OCI-LY1 (cell line): Measurements from ENCODE around the gene SELE.

Experiments used
- H2AFZ ChIP-seq: fragments of 200-600 bp; sonication (generic), shearing (Covaris generic); 2 replicates; pipeline ENCODE4 v1.6.0; 2014; ENCODE audit warnings: antibody characterized with exemption, mild to moderate bottlenecking, low read length
- H3F3A ChIP-seq: fragments of 200-600 bp; sonication (generic), shearing (Covaris generic); 2 replicates; pipeline ENCODE4 v1.6.0; 2014; ENCODE audit warnings: mild to moderate bottlenecking, antibody characterized with exemption, low read length, moderate library complexity; ENCODE audit not compliant: insufficient read depth
- H3K27ac ChIP-seq: fragments of 200-600 bp; sonication (generic); 2 replicates; pipeline ENCODE4 v1.5.1; 2014; ENCODE audit warnings: low read length, mixed run types, mild to moderate bottlenecking, low read depth; ENCODE audit not compliant: poor library complexity, severe bottlenecking
- H3K27me3 ChIP-seq: fragments of 200-600 bp; sonication (generic); 2 replicates; pipeline ENCODE4 v1.6.0; 2014; ENCODE audit warnings: antibody characterized with exemption, mild to moderate bottlenecking, low read length, moderate library complexity; ENCODE audit not compliant: insufficient read depth
- H3K36me3 ChIP-seq: fragments of 200-600 bp; sonication (generic); 2 replicates; pipeline ENCODE4 v1.6.1; 2014; ENCODE audit warnings: mild to moderate bottlenecking, antibody characterized with exemption, low read length, moderate library complexity, mixed read lengths; ENCODE audit not compliant: insufficient read depth
- H3K4me1 ChIP-seq: fragments of 200-600 bp; sonication (generic); 2 replicates; pipeline ENCODE4 v1.5.1; 2014; ENCODE audit warnings: mild to moderate bottlenecking, low read length, moderate library complexity; ENCODE audit not compliant: insufficient read depth, severe bottlenecking
- H3K4me2 ChIP-seq: fragments of 200-600 bp; sonication (generic), shearing (Covaris generic); 2 replicates; pipeline ENCODE4 v1.6.1; 2014; ENCODE audit warnings: low read length
- H3K4me3 ChIP-seq: fragments of 200-600 bp; sonication (generic); 2 replicates; pipeline ENCODE4 v1.5.1; 2014; ENCODE audit warnings: low read length, low read depth, mild to moderate bottlenecking, mixed read lengths; ENCODE audit not compliant: poor library complexity, severe bottlenecking
- H3K79me2 ChIP-seq: fragments of 200-600 bp; shearing (Covaris generic); 2 replicates; pipeline ENCODE4 v1.6.1; 2016; ENCODE audit warnings: mixed run types, low read length, mixed read lengths; ENCODE audit not compliant: insufficient read depth
- H3K9ac ChIP-seq: fragments of 200-600 bp; sonication (generic), shearing (Covaris generic); 2 replicates; pipeline ENCODE4 v1.6.1; 2014; ENCODE audit warnings: mild to moderate bottlenecking, low read length, mixed read lengths
- H3K9me2 ChIP-seq: fragments of 200-600 bp; sonication (generic), shearing (Covaris generic); 2 replicates; pipeline ENCODE4 v1.6.1; 2014; ENCODE audit warnings: low read depth, mild to moderate bottlenecking, low read length, mixed read lengths
- H3K9me3 ChIP-seq: fragments of 200-600 bp; shearing (Covaris generic); 2 replicates; pipeline ENCODE4 v1.6.1; 2014; ENCODE audit warnings: low read length, mixed read lengths
- H4K20me1 ChIP-seq: fragments of 200-600 bp; sonication (generic), shearing (Covaris generic); 2 replicates; pipeline ENCODE4 v1.6.0; 2016; ENCODE audit warnings: mild to moderate bottlenecking, low read length; ENCODE audit not compliant: insufficient read depth
- CTCF ChIP-seq: fragments of 200-600 bp; sonication (generic), shearing (Covaris generic); IDR thresholded peaks from 2 replicates; pipeline ENCODE4 v1.5.1; 2017; ENCODE audit warnings: mild to moderate bottlenecking, antibody characterized with exemption, low read length, moderate library complexity, mixed read lengths
- EZH2 ChIP-seq: fragments of 200-600 bp; sonication (generic), shearing (Covaris generic); IDR thresholded peaks from 2 replicates; pipeline ENCODE4 v1.8.0; 2017; ENCODE audit warnings: borderline replicate concordance, mixed run types, mild to moderate bottlenecking, antibody characterized with exemption, low read length, moderate library complexity, mixed read lengths

SELE gene

DNA sequence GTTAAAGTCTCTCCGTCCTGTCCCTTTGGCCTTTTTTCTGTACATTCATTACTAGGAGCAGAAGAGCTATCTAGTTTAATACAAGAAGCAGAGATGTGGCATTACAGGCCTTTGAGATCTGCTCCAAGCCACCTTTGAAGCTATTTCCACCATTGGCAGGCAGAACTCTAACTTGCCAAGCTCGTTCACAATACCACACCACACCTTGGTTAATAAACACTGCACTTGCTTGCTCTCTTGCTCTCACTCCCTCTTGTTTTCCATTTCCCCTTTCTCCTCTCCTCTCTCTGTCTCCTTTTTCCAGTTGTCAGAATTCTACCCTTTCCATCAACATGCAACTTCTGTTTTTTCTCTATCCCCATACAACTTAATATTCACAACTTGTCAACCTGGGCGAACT, 7.0 kb downstream of the SELE start:
- no peaks in the 10 kb centered on the region for H4K20me1 ChIP-seq
- no peak overlapping the region for H2AFZ ChIP-seq
- H3K9me2 ChIP-seq = no peaks in the 10 kb centered on the region
- H3K4me1 ChIP-seq = no peaks in the 10 kb centered on the region
- no peaks in the 10 kb centered on the region for H3K36me3 ChIP-seq
- H3F3A ChIP-seq = no peaks in the 10 kb centered on the region
- H3K9me3 ChIP-seq = no peaks in the 10 kb centered on the region
- no peaks in the 10 kb centered on the region for H3K79me2 ChIP-seq
- H3K27ac ChIP-seq = no peak overlapping the region
- H3K4me2 ChIP-seq = no peak overlapping the region
- H3K27me3 ChIP-seq = no peaks in the 10 kb centered on the region
- TF ChIP-seq CTCF (no peak), EZH2 (no peak)
- H3K4me3 ChIP-seq = no peak overlapping the region
- no peak overlapping the region for H3K9ac ChIP-seq

- Histone ChIP-seq H3K79me2 (no peaks in the 10 kb centered on the region), H3K4me1 (no peaks in the 10 kb centered on the region), H3K9me3 (no peaks in the 10 kb centered on the region), H3K4me3 (no peak overlapping the region), H2AFZ (no peak overlapping the region), H4K20me1 (no peaks in the 10 kb centered on the region), H3K9ac (no peak overlapping the region), H3K36me3 (no peaks in the 10 kb centered on the region), H3F3A (no peaks in the 10 kb centered on the region), H3K4me2 (no peak overlapping the region), H3K9me2 (no peaks in the 10 kb centered on the region), H3K27ac (no peak overlapping the region), H3K27me3 (no peaks in the 10 kb centered on the region)
- TF ChIP-seq EZH2 (no peak), CTCF (no peak)
Observed at GRCh38 chr1:169725930-169726329, 7.9 kb downstream of the SELE start.

DNA sequence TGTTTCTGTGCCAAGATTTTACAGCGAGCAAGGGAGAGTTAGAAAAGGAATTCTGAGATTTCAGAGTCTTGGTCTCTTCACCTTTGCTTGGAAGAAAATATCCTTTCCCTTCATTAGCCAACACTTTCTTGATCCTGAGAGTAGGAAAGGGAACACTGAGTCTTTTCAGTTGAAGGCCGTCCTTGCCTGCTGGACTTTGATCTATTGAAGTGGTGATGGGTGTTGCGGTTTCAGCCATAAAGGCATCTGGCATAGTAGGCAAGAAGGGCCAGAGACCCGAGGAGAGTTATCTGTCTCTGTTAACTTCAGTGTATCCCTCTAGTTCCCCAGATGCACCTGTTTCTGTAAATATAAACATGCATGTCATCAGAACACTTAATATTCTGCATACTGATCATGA, 9.7 kb downstream of the SELE start:
- Histone ChIP-seq H3K27ac (no peak overlapping the region), H3K27me3 (no peaks in the 10 kb centered on the region), H3K9ac (no peak overlapping the region), H4K20me1 (no peaks in the 10 kb centered on the region), H3K4me3 (no peak overlapping the region), H3K79me2 (no peaks in the 10 kb centered on the region), H3K36me3 (no peaks in the 10 kb centered on the region), H3K4me2 (no peak overlapping the region), H3K4me1 (no peaks in the 10 kb centered on the region), H3K9me3 (no peaks in the 10 kb centered on the region), H3F3A (no peaks in the 10 kb centered on the region), H3K9me2 (no peaks in the 10 kb centered on the region), H2AFZ (no peak overlapping the region)
- TF ChIP-seq EZH2 = no peak
- TF ChIP-seq CTCF = no peak
